ENCODE results near the gene MSMP. TPM values are rescaled to one million over a fixed set of nuclear protein-coding genes. Genes with fewer than 3 reads are reported as not detected.

Gene MSMP
- total and polyA plus RNA-seq, 9 of the 15 experiments (the other 6 are each of a cell fraction or from before 2014, with no cell fraction given): 0.60 TPM; not detected in 8

DNA sequence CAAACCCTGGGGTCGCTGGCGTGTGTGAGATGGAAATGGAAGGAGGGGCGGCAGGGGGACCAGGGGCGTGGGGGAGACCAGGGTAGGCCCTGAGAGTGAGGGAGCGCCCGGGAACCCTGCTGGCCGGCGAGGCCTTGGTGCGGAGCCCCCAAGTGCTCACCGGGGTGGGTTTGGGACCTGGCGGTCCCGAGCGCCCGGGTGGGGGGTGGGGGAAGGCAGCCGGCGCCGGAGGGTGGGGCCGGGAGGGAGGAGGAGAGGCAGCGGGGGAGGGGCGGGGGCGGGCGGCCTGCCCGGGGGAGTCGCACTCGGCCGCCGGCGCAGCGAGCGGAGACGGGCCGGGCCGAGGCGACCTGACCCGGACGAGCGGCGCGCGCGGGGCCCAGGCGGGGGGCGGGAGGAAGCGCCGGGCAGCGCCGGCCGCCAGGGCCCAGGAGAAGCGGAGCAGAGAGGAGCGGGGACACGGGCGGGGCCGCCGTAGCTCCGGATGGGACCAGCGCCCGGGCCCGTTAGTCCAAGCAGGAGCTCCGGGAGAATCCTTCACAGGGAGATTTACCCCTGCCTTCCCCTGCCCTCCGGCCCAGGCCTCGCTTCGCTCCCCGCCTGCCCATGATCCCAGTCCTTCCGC, 37.3 kb upstream of the MSMP start, which contains the start of gene NPR2:
TSS of gene NPR2 (plus strand) at position 295 of the 625 bp plus-strand sequence. CDS start 818 bp downstream, outside the sequence.
- H2AFZ ChIP-seq (ENCODE audit: low read depth, low read length): no peak within 1 kb of the TSS
- no peak for FAIRE-seq
- BruUV-seq (replicated peaks): no TSS peak

More for the DNA sequence above, 37.3 kb upstream of the MSMP start, which contains the start of gene NPR2:
- H3K9ac ChIP-seq (ENCODE audit: insufficient read depth in 1 of 2, low read depth in 2 of 2, low read length in 2 of 2): no peak within 1 kb of the TSS
- H3K4me3 ChIP-seq: no peak within 1 kb of the TSS
- ChIA-PET POLR2A (no interaction called here), CTCF (ENCODE audit: low intra/inter-chr PET ratio) (interaction anchor here (2.0 to 2.8 kb wide), 2 partner anchors 35 to 91 kb away, joined by 13 to 28 read pairs; no protein-coding TSS in a partner anchor)
- TF ChIP-seq, protein P1, sequence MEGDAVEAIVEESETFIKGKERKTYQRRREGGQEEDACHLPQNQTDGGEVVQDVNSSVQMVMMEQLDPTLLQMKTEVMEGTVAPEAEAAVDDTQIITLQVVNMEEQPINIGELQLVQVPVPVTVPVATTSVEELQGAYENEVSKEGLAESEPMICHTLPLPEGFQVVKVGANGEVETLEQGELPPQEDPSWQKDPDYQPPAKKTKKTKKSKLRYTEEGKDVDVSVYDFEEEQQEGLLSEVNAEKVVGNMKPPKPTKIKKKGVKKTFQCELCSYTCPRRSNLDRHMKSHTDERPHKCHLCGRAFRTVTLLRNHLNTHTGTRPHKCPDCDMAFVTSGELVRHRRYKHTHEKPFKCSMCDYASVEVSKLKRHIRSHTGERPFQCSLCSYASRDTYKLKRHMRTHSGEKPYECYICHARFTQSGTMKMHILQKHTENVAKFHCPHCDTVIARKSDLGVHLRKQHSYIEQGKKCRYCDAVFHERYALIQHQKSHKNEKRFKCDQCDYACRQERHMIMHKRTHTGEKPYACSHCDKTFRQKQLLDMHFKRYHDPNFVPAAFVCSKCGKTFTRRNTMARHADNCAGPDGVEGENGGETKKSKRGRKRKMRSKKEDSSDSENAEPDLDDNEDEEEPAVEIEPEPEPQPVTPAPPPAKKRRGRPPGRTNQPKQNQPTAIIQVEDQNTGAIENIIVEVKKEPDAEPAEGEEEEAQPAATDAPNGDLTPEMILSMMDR (IDR thresholded peaks at IDR 0.05 in 2 of 3, conservative IDR thresholded peaks at IDR 0.05 in 1 of 3; ENCODE audit: insufficient read depth in 2 of 3, low read depth in 1 of 3, low read length in 3 of 3): no peak
- intact Hi-C loops (cut with micrococcal nuclease) (no loop called here), in situ Hi-C loops (cut with MboI) (loop anchor here (10.0 kb wide), 1 partner anchor 93 kb away; no protein-coding TSS in a partner anchor)
- H3K9me1 ChIP-seq (ENCODE audit: control insufficient read depth, insufficient read depth, low read length): no peaks in the 10 kb centered on the region
- peaks cover 16% of the 10 kb centered on the region; the same call in 2 of the 3 replicates for H3K36me3 ChIP-seq (ENCODE audit: control insufficient read depth, insufficient read depth, low read length)
- H4K20me1 ChIP-seq (replicated peaks; ENCODE audit: control insufficient read depth, insufficient read depth, low read length): no peaks in the 10 kb centered on the region
- no peaks in the 10 kb centered on the region for H3K9me3 ChIP-seq (replicated peaks; ENCODE audit: control insufficient read depth, insufficient read depth, low read depth, low read length)
- ATAC-seq: no peak
- peak in 1 of 4 experiments; percentile 12 for DNase-seq (ENCODE audit: extremely low read depth in 1 of 4, low spot score in 3 of 4)
- H3K27me3 ChIP-seq (ENCODE audit: control insufficient read depth in 2 of 2, insufficient read depth in 2 of 2, low read length in 2 of 2): no peaks in the 10 kb centered on the region
- H3K4me1 ChIP-seq (replicated peaks in 1 of 2; ENCODE audit: control insufficient read depth in 2 of 2, insufficient read depth in 2 of 2, low read length in 2 of 2): peaks cover 6% of the 10 kb centered on the region in 2 experiments; a peak in 4 of 5 replicates
- no CpG with 5 or more reads among the region's 64 CpGs for WGBS (ENCODE audit: insufficient coverage, low coverage, missing lambda C conversion rate)
- H3K4me2 ChIP-seq (ENCODE audit: insufficient read depth, low read length): no peak within 1 kb of the TSS
- no peak within 1 kb of the TSS for H3K27ac ChIP-seq (ENCODE audit: extremely low read depth, low read depth, low read length)
- H3K79me2 ChIP-seq (ENCODE audit: control insufficient read depth, insufficient read depth, low read length): no peaks in the 10 kb centered on the region

Measured in K562 (cell line).